Ectodermal cell (in vitro differentiated cells): Measurements from ENCODE around the gene PLEKHB1. TPM values are rescaled to one million over a fixed set of nuclear protein-coding genes. Genes with fewer than 3 reads are reported as not detected.

Experiments
- H3K27ac ChIP-seq: 2 replicates; pipeline ENCODE4 v1.7.0; 2013; ENCODE audit warnings: mild to moderate bottlenecking, low read depth, low read length; ENCODE audit not compliant: insufficient read depth, poor library complexity, severe bottlenecking
- H3K27me3 ChIP-seq: 2 replicates; pipeline ENCODE4 v1.7.0; 2013; ENCODE audit warnings: mild to moderate bottlenecking, low read length; ENCODE audit not compliant: insufficient read depth, control insufficient read depth, poor library complexity, severe bottlenecking
- H3K36me3 ChIP-seq: one replicate; pipeline ENCODE4 v1.7.0; 2013; ENCODE audit warnings: low read length; ENCODE audit not compliant: control insufficient read depth, insufficient read depth
- H3K4me1 ChIP-seq: one replicate; pipeline ENCODE4 v1.7.0; 2013; ENCODE audit warnings: low read length; ENCODE audit not compliant: control insufficient read depth, insufficient read depth
- H3K4me3 ChIP-seq: 2 replicates; pipeline ENCODE4 v1.7.0; 2013; ENCODE audit warnings: low read depth, low read length, control low read depth; ENCODE audit not compliant: insufficient read depth
- H3K9me3 ChIP-seq: 2 replicates; pipeline ENCODE4 v1.7.0; 2013; ENCODE audit warnings: mild to moderate bottlenecking, low read length, moderate library complexity; ENCODE audit not compliant: control insufficient read depth
- WGBS, 2 experiments: methylation state at CpG; one replicate each; pipeline ENCODE4 v1.1.7; 2013; ENCODE audit warnings: missing lambda C conversion rate in 2 of 2; 5-methylcytosine and 5-hydroxymethylcytosine counted together
- polyA plus RNA-seq, 4 experiments: library from polyadenylated mRNA; stranded (reverse); fragments of 50-300 nt; gene quantifications; one replicate each; pipeline ENCODE4 v1.2.3, GENCODE V29; 2013

PLEKHB1 gene, protein sequence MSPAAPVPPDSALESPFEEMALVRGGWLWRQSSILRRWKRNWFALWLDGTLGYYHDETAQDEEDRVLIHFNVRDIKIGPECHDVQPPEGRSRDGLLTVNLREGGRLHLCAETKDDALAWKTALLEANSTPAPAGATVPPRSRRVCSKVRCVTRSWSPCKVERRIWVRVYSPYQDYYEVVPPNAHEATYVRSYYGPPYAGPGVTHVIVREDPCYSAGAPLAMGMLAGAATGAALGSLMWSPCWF
- 18.1 TPM for polyA plus RNA-seq (2013, experiment 1 of 4)
- polyA plus RNA-seq (2013, experiment 2 of 4) = 17.1 TPM
- polyA plus RNA-seq (2013, experiment 3 of 4) = 15.2 TPM
- polyA plus RNA-seq (2013, experiment 4 of 4) = 14.8 TPM

DNA sequence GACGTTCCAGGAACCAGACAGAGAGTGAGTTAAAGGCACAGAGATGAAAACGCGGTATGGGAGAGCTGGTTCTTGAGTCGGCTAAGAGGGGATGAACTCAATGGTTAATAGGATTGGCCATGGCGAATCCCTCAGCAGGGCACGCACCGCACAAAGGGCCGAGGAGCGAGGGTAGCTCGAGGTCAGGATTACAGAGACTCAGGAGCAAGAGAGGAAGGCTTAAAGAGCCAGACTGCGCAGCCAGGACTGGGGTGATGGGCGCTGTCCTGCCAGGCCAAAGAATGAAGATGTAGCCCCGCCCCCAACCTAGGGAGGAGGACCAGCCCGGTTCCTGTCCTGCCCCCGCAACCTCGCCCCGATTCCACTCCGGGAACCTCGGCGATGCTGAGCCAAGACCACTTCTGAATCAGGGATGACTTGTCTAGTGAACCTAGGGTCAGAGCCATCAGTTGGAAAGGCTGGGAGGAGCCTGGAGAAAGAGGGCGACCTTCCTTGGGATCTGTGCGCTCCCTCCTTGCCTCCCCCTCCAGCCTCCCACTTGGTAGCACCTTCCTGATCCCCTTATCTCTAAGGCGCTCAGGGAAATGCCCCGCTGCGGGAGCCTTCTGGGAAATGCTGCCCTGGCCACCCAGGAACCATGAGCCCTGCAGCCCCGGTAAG lies at the start of gene PLEKHB1:
Gene PLEKHB1, plus strand, starts transcription at position 610 of the 660 bp plus-strand sequence. Its CDS starts 28 bp downstream, at position 638.
- Histone ChIP-seq H3K27me3 (no peaks in the 10 kb centered on the region), H3K9me3 (no peaks in the 10 kb centered on the region), H3K4me3 (peak within 1 kb of the TSS; percentile 13), H3K36me3 (no peaks in the 10 kb centered on the region), H3K27ac (peak within 1 kb of the TSS; percentile 75), H3K4me1 (peaks cover 36% of the 10 kb centered on the region)
- 6 to 9% methylated on average over 26 of the region's 26 CpGs for WGBS, 2 experiments

DNA sequence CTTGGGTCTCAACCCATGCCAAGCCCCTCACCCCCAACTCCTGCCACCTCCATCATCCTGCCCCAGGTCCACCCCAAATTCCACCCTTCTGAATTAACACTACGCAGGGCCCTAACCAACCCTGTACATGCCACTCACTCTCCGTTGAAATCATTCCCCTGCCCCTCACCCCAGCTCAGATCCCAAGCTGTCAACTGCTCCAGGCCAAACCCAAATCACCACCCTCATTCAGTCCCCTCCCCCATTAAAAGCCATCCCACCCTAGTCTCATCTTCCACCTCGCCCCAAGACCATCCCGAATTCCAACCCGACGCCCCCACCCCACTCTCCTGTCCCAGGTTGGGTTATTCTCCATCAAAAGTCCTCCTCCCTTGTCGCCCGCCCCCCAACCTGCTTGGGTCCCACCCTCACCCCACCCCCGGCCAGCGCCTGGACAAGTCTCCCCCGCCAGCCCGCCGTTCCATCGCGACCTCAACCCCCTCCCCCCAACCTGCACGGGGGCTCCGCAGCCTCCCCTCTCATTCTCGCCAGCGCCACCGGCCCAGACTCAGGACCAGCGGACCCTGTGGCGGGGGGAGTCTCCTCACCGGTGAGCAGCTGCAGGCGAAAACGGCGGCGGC lies 48.9 kb upstream of the PLEKHB1 start:
- Histone ChIP-seq H3K9me3 (no peaks in the 10 kb centered on the region), H3K27ac (peak overlapping the region; percentile 88), H3K27me3 (no peaks in the 10 kb centered on the region), H3K4me1 (peaks cover 17% of the 10 kb centered on the region), H3K36me3 (no peaks in the 10 kb centered on the region), H3K4me3 (peak overlapping the region; percentile 62)
- 1% methylated on average over 25 to 27 of the region's 27 CpGs for WGBS, 2 experiments

DNA sequence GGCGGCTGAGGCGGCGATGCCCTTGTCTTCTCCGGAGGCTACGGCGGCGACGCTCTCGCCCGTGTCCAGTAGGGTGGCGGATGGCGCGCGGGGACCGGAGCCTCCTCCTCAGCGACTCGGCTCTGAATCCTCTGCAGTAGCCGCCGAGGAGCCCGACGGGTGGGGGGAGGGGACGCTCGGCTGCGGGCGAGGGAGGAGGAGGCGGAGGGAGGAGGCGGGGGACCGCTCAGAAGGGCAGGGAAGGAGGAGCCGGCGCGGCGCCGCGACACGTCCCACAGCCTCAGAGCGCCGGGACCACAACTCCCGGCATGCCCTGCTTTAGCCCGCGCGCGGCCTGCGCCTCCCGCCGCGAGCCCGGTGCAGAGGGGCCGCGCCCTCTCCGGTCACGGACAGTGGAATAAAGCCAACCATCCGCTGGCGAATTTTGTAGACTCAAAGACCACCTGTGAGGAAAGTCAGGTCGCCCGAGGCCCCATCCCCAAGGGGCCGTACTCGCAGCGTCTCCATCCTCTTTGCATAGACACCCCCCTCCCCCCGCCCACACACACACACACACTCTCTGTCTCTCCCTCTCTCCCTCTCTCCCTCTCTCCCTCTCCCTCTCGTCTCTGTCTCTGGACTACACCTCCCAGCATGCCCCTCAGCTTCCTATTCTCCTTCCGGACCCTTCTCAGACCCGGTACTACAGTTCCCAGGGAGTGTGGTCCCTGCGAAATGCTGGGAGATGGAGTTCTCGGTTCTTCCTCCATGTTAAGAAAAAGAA lies 48.2 kb upstream of the PLEKHB1 start, which contains the start of gene FAM168A:
Gene FAM168A, minus strand, starts transcription at position 157 of the 763 bp plus-strand sequence. CDS start 129,638 bp downstream, outside the sequence.
- H3K27ac ChIP-seq = peak within 1 kb of the TSS; percentile 88
- H3K4me1 ChIP-seq = peaks cover 17% of the 10 kb centered on the region
- peak within 1 kb of the TSS; percentile 62 for H3K4me3 ChIP-seq
- no peaks in the 10 kb centered on the region for H3K36me3 ChIP-seq
- H3K9me3 ChIP-seq = no peaks in the 10 kb centered on the region
- no peaks in the 10 kb centered on the region for H3K27me3 ChIP-seq
- WGBS, 2 experiments = 0% methylated on average over 63 to 64 of the region's 64 CpGs

GRCh38 chr11:73598719-73599379 lies 47.5 kb upstream of the PLEKHB1 start:
- Histone ChIP-seq H3K27ac (peak overlapping the region; percentile 88), H3K36me3 (no peaks in the 10 kb centered on the region), H3K4me1 (peaks cover 17% of the 10 kb centered on the region), H3K4me3 (peak overlapping the region; percentile 62), H3K27me3 (no peaks in the 10 kb centered on the region), H3K9me3 (no peaks in the 10 kb centered on the region)
- 56 to 59% methylated on average over 16 to 20 of the region's 20 CpGs for WGBS, 2 experiments

- H3K27ac ChIP-seq = no peak overlapping the region
- no peaks in the 10 kb centered on the region for H3K36me3 ChIP-seq
- H3K9me3 ChIP-seq = no peaks in the 10 kb centered on the region
- WGBS, 2 experiments = 83 to 92% methylated on average over 4 to 5 of the region's 5 CpGs
- no peak overlapping the region for H3K4me3 ChIP-seq
- no peaks in the 10 kb centered on the region for H3K4me1 ChIP-seq
- no peaks in the 10 kb centered on the region for H3K27me3 ChIP-seq
Observed at GRCh38 chr11:73612601-73613140, 33.7 kb upstream of the PLEKHB1 start.

GRCh38 chr11:73614591-73614990 lies 31.8 kb upstream of the PLEKHB1 start:
- Histone ChIP-seq H3K27ac (no peak overlapping the region), H3K4me1 (no peaks in the 10 kb centered on the region), H3K9me3 (no peaks in the 10 kb centered on the region), H3K4me3 (no peak overlapping the region), H3K36me3 (no peaks in the 10 kb centered on the region), H3K27me3 (no peaks in the 10 kb centered on the region)

GRCh38 chr11:73622926-73623593 lies 23.3 kb upstream of the PLEKHB1 start:
- no peaks in the 10 kb centered on the region for H3K27me3 ChIP-seq
- H3K4me1 ChIP-seq = no peaks in the 10 kb centered on the region
- WGBS, 2 experiments = 80 to 84% methylated on average over 4 of the region's 4 CpGs
- no peaks in the 10 kb centered on the region for H3K9me3 ChIP-seq
- H3K36me3 ChIP-seq = no peaks in the 10 kb centered on the region
- H3K27ac ChIP-seq = no peak overlapping the region
- H3K4me3 ChIP-seq = no peak overlapping the region

DNA sequence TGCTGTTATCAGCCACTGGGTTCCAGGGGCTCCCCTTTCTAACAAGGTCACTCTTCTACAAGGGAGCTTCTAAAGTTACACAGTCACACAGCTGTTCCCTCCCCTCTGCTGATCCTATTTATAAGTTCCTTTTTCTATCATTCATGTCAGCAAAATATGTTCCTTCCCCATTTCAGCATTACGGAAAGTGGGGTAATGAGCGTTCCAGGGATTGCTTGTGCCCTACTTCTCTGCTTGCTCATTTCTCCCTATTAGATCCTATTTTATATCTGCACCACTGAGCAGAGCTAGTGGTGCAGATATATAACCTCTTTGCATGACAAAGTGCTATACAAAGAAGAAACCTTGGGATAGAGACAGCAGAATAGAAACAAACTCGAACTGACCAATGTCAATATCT lies 22.7 kb upstream of the PLEKHB1 start:
- Histone ChIP-seq H3K27me3 (no peaks in the 10 kb centered on the region), H3K9me3 (no peaks in the 10 kb centered on the region), H3K4me1 (no peaks in the 10 kb centered on the region), H3K4me3 (no peak overlapping the region), H3K36me3 (no peaks in the 10 kb centered on the region), H3K27ac (no peak overlapping the region)
- WGBS, 2 experiments = 85 to 88% methylated on average over 3 of the region's 3 CpGs

- WGBS, 2 experiments = 42 to 52% methylated on average over 17 to 19 of the region's 19 CpGs
- no peaks in the 10 kb centered on the region for H3K27me3 ChIP-seq
- H3K36me3 ChIP-seq = no peaks in the 10 kb centered on the region
- H3K4me1 ChIP-seq = no peaks in the 10 kb centered on the region
- no peak overlapping the region for H3K27ac ChIP-seq
- no peaks in the 10 kb centered on the region for H3K9me3 ChIP-seq
- H3K4me3 ChIP-seq = no peak overlapping the region
Observed at GRCh38 chr11:73625696-73626318, 20.6 kb upstream of the PLEKHB1 start.
